Fibroblast of mammary gland (primary cell): Measurements from ENCODE around the gene MYBPHL.
A peak's percentile ranks its signal among the peaks of the same experiment; 100 is the strongest.

Experiments
- DNase-seq: peaks from one replicate; pipeline ENCODE4 v3.0.0-alpha.2; 2010; ENCODE audit warnings: low read depth
- H3K4me3 ChIP-seq: 2 replicates; pipeline ENCODE4 v1.5.1; 2011; ENCODE audit warnings: low read depth, mild to moderate bottlenecking, low read length, moderate library complexity; ENCODE audit not compliant: control insufficient read depth
- CTCF ChIP-seq: conservative IDR thresholded peaks from 2 replicates; pipeline ENCODE4 v1.5.1; 2011; ENCODE audit warnings: low read depth, low read length, inconsistent platforms; ENCODE audit not compliant: control insufficient read depth, insufficient read depth

Gene MYBPHL

GRCh38 chr1:109327285-109327684 is 20.5 kb upstream of the MYBPHL start:
- TF ChIP-seq CTCF = no peak
- no peak overlapping the region for H3K4me3 ChIP-seq
- DNase-seq = peak; percentile 17

GRCh38 chr1:109322974-109323373 is 16.2 kb upstream of the MYBPHL start:
- no peak for TF ChIP-seq CTCF
- no peak overlapping the region for H3K4me3 ChIP-seq
- DNase-seq = no peak

- no peak for TF ChIP-seq CTCF
- H3K4me3 ChIP-seq = no peak overlapping the region
- DNase-seq = no peak
Measured at GRCh38 chr1:109319114-109319513, 12.3 kb upstream of the MYBPHL start.

- H3K4me3 ChIP-seq = no peak overlapping the region
- TF ChIP-seq CTCF = no peak
- no peak for DNase-seq
Measured at GRCh38 chr1:109316506-109316905, 9.7 kb upstream of the MYBPHL start.

- no peak for TF ChIP-seq CTCF
- DNase-seq = no peak
- H3K4me3 ChIP-seq = no peak overlapping the region
Measured at GRCh38 chr1:109315288-109315687, 8.5 kb upstream of the MYBPHL start.

GRCh38 chr1:109314795-109315194 is 8.0 kb upstream of the MYBPHL start:
- H3K4me3 ChIP-seq = no peak overlapping the region
- DNase-seq = peak; percentile 25
- TF ChIP-seq CTCF = no peak
